HG03045 (cell line): ENCODE results near the gene CADM2.

Experiments
- ATAC-seq: cut with Tn5 transposase; IDR thresholded peaks from one replicate; pipeline ENCODE4 v1.9.1; 2021; ENCODE audit warnings: mild to moderate bottlenecking, moderate library complexity; ENCODE audit not compliant: unreplicated experiment

CADM2 gene

GRCh38 chr3:85554153-85554552, 595.4 kb downstream of the CADM2 start:
- ATAC-seq: no peak

DNA sequence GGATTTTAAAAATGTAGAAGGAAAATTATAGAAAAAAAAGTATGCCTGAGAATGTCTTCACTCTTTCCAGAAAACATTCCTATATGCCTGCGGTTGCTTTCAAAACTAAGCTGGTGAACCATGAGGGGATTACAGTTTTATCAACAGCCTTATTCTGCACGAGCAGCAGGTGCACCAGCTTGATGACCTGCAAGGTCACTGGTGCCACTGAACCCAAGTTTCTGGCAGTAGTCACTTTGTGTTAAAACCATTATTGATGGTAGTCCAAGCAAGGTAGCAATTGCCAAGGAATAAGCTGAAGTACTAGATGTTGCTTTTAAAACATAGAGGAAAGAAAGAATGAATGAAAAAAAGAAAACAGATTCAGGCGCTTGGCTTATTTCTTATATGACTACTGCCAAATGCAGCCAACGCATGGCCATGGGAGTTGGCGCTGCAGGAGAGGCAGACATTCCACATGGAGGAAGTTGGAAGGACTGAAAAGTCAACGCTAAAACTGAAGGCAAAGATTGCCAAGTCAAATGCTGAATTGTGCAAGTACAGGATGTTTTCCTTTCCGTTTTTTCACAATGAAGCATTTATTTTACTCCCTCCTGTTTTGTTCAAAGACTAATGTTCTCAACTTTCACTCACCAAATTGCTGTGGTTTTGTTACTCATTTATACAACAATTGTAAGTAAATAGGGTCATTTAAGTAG, 601.4 kb downstream of the CADM2 start:
- ATAC-seq: no peak

GRCh38 chr3:85567071-85567676, 608.4 kb downstream of the CADM2 start:
- ATAC-seq: no peak

DNA sequence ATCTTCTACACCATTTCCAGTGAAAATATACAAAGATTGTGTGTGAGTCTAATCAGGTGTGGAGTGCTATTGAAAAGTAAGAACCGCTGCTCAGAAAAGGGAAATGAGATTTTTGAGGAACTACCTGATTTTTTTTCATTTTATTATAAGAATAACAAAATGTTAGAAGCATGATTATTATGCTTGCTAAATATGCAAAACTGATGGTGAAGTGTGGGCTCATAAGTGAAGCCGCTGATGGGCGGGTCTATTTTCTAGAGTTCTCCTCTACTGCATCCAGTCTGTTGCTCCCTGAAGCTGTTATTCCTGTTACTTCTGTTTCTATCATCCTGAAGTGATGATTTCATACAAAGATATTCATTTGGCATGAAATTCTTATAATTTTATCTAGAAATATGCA, 612.0 kb downstream of the CADM2 start:
- no peak for ATAC-seq

GRCh38 chr3:85571835-85572234, 613.0 kb downstream of the CADM2 start:
- no peak for ATAC-seq

DNA sequence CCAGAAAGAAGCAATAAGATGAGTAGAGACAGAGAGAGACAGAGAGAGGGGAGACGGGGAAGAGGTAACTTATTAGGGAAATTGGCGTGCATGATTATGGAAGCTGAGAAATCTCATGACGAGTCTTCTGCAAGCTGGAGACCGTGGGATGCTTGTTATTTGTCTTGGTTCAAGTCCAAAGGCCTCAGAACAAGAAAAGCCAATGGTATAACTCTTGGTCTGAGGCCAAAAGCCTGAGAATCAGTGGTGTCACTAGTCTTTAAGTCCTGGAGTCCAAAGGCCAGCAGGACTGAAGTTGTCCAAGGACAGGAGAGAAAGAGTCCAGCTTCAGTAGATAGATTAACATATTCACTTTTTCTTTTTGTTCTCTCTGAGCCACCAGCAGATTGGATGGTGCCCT, 613.6 kb downstream of the CADM2 start:
- no peak for ATAC-seq

GRCh38 chr3:85572978-85573377, 614.2 kb downstream of the CADM2 start:
- ATAC-seq: no peak

DNA sequence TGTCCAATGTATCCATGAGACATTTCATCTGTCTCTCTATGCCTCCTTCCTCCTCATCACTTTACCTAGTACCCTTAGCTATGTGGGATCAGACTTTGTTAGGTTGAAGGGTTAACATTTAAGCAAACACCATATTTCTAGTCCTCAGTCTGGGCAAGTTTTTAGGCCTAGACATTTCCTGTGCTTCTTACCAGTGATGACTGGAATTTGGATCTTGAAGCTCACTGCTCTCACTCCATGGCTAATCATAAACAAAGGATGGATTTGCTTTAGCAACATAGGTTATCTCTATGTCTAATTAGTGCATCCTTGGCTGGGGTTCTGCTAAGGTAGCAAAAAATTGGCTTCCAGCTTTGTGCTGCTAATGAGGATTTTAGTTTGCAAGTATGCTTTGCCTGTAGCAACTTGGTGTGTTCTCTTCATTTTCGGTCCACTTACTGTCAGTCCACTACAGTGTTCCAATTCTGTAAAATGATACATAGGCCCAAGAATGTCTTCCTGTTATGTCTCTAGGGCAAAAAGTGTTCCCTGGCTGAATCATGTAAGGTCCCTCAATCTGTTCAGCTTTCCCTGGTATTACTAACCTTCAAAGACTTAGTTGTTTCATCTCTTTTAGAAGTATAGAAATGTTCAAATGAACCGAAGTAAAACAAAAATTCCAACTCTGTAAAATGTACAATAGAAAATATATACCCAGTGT, 615.4 kb downstream of the CADM2 start:
- no peak for ATAC-seq

GRCh38 chr3:85576091-85576690, 617.4 kb downstream of the CADM2 start:
- peak; percentile 83 for ATAC-seq

DNA sequence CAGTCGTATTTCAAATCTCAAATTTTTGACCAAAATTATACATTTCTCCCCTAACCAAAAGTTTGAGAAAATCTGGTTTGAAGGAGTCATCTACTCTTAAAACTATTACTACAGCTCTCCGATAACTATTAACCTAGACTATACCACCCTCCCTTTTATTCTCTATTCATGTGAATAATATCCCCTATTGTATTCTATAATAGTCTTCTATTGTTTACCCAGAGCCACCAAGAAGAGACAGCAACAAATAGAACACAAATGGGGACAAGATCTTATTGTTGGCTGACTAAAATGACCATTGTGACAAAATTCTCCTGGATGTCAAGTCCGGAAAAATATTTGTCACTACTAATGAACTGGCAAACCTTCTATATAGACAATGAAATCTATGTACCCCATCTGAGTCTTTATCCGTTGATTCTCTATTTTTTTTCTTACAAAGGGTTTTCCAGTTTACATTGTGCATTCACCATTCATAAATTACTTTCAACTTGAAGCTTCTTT, 618.0 kb downstream of the CADM2 start:
- no peak for ATAC-seq

- ATAC-seq: no peak
Observed at GRCh38 chr3:85584779-85585356, 626.1 kb downstream of the CADM2 start.

DNA sequence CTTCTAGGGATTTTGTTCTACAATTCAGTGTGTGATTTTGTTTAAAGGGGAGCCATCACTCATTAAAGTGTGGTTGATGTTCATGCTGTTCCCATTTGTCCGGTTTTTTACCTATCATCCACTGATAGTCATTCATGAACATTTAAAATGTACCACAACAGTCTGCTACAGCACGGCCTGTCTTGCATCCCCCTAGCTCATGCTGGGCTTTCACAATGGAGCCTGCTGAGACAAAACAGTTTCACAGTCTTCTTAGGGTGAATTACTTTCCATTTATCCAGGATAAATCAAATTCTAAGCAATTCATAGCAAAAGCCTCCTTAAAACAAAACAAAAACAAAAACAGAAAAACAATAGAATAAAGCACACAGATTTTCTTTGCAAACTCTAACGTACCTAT, 627.2 kb downstream of the CADM2 start:
- ATAC-seq: no peak

GRCh38 chr3:85589145-85589544, 630.4 kb downstream of the CADM2 start:
- no peak for ATAC-seq

GRCh38 chr3:85591451-85591850, 632.7 kb downstream of the CADM2 start:
- ATAC-seq: no peak

GRCh38 chr3:85592256-85592655, 633.5 kb downstream of the CADM2 start:
- no peak for ATAC-seq

DNA sequence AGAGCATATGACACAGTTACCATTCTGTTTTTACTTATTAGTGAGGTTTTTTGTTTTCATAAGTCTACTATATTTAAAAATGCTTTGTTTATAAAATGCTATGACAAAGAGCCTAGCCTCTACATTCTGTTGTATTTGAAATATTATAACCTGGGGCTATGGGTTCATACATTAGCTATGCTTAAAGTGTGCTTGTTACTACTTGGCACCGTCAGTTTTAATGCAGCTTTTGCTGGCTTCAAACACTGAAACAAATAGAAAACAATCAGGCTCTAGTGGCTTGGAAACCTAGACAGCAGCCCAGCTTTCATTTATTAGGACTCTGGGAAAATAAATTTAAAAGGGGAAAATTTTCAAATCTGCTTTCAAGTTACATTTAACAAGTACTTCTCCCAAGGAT, 635.9 kb downstream of the CADM2 start:
- ATAC-seq: no peak

DNA sequence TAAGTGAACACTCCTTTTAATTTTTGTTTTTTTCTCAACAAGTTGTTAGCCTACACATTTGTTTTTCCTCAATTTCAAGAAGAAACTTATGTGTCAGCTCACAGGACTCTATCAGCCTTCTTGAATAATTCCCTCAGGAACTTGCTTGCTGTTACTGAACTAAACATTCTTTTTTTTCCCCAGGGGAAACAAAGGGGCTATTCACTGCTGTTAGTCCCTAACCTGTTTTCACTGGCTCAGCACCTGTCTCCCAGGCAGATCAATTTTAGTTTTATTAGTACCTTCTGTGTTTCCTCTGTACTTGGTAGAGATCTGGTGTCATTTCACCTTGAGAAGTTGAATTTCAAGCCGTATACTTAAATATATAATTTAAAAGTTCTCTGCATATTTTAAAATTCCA, 644.6 kb downstream of the CADM2 start:
- no peak for ATAC-seq

- ATAC-seq: no peak
Observed at GRCh38 chr3:85604641-85605040, 645.9 kb downstream of the CADM2 start.

- no peak for ATAC-seq
Observed at GRCh38 chr3:85605066-85605465, 646.3 kb downstream of the CADM2 start.

GRCh38 chr3:85626662-85627061, 667.9 kb downstream of the CADM2 start:
- ATAC-seq: no peak

DNA sequence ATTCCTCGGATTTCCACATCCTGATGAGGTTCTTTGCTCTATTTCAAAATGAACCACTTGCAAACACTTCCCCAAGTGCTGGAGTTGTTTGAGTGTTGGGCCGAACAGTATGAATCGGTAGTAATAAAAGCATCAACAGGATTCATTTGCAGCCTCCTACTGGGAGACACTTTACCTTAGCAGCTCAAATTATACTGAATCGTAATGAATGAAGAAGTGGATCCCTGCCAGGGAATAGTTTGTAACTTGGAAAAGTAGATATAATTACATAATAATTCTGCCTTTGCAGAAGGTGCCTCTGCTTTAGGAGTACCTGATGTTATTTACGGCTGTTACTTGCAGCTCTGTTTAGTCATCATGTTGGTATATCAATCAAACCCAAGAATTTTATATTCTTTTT, 669.1 kb downstream of the CADM2 start:
- ATAC-seq: no peak
